Diencephalon (tissue), 1 donor: ENCODE results near the gene CAMKK1. TPM values are rescaled to one million over a fixed set of nuclear protein-coding genes. Genes with fewer than 3 reads are reported as not detected.

Source experiments
- total RNA-seq: library from RNA; depleted of rRNA; stranded (reverse); fragments of >200 nt; gene quantifications from one replicate; pipeline ENCODE4 v1.2.3, GENCODE V29; 2014

Gene CAMKK1
- total RNA-seq = 11.1 TPM

DNA sequence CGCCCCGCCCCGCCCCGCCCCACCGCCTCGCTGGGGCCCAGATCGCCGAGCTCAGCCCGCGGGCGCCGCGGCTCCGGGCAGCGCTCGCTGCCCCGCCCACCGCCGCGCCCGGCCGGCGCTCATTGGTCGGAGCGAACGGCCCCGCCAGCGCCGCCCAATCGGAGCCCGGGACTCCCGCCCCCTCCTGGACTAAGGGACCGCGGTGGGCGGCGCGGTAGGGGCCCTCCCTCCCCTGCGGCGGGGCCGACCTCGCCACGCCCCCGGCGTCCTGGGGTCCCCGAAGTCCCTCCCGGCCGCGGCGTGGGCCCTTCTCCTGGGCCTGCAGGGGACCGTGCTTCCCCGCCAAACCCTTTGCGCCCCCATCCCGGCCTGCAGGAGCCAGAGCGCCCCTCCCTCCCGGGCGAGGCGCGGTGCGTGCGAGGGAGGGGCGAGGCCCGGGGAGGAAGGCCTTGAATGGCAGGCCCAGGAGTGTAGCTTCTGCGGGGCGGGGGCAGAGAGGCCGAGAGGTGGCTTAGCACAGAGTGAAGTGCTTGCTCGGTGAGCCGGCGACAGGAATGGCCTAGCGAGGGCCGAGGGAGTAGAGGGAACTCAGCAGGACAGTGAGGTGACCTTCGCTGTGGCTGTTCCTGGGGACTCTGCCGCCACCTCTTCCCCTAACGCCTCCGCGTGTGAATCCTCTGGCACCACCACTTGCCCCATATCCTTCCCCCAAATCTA is at the start of gene CAMKK1:
CAMKK1 (minus strand) TSS at position 51 of the 717 bp plus-strand sequence. CDS start 7,366 bp downstream, outside the sequence.

DNA sequence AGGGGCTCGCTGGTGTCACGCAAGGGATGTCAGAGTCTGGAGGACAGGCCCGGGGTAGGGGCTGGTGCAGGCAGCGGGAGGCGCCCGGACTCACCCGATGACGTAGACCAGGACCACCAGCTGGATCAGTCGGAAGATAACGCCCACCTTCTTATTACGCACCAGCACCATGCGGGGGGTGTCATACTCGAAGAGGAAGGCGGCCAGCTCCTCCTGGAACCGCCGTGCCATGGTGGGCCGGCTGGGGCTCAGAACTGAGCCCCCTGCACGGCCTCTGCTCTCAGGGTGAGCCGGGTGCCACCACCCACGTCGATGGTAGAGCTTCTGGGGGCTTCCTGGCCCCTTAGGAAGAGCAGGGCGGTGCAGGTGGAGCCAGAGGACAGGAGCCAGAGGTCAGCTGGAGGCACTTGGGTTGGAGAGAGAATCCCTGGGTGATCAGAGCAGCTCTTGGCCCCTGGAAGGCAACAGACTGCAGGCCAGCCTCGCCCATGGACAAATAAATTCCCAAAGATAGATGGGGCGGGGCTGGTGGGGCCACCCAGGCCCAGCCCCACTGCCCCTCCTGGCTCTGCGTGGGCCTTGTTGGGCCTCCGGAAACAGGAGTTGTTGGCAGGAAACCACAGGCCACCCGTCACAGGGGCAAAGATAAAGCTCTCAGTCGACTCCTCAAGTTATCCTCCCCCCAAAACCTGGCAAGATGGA is 23.3 kb upstream of the CAMKK1 start, which contains the start of gene P2RX1:
P2RX1 (minus strand) TSS at position 471 of the 702 bp plus-strand sequence; CDS start at position 231, 240 bp downstream.

DNA sequence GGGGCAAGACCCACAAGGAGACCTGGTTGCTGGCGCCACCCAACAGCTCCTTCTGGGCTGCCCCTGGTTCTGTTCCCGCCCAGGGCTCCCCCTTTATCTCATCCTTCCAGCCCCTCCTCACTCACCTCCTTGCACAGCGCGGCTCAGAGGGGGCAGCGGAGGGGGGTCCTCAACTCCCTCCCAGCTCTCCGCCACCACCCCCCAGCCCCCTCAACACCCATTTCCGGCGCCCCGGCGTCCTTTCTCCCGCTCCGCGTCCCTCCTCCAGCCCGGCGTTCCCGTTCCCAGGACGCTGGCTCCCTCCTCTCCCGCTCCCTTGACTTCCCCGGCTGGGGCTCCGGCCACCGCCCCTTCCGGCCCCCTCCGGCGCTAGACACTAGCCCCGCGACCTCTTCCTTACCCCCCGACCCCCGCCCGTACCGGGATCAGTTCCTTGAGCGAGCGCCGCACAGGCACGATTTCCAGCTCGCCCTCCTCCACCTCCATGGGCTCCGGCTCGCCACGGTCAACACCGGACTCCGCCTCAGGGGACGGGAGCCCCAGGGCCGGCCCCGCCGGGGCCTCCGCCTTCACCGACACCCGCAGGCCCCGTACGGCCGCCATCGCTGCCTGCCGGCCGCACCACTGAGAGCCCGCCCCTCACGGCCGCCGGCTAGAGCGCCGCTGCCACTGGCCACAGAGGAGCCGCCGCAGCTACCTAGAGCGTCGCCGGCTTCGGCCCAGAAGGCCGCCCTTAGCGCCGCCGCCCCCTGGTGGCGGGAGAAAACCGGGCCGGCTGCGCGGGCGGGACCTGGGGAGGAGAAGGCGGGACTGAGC is 47.0 kb downstream of the CAMKK1 start, which contains the start of gene NCBP3:
NCBP3 (minus strand) TSS at position 626 of the 816 bp plus-strand sequence; CDS start at position 603, 23 bp downstream.

Other genes starting within 250 kb of the CAMKK1 start
- 19.8 TPM for gene TAX1BP3, start 224.5 kb downstream of the CAMKK1 start, total RNA-seq
- gene EMC6, start 224.2 kb downstream of the CAMKK1 start, total RNA-seq = 14.8 TPM
- gene P2RX5, start 196.9 kb downstream of the CAMKK1 start, total RNA-seq = 13.4 TPM
- 1.4 TPM for gene HASPIN, start 169.2 kb downstream of the CAMKK1 start, total RNA-seq
- gene ITGAE, start 91.9 kb downstream of the CAMKK1 start, total RNA-seq = 13.6 TPM
- 33.0 TPM for gene NCBP3, start 46.8 kb downstream of the CAMKK1 start, total RNA-seq
- gene P2RX1, start 23.4 kb upstream of the CAMKK1 start, total RNA-seq = 0.23 TPM
- 2.8 TPM for gene ATP2A3, start 71.4 kb upstream of the CAMKK1 start, total RNA-seq
- gene ZZEF1, start 250.0 kb upstream of the CAMKK1 start, total RNA-seq = 44.8 TPM